IMR-90 (cell line): Measurements from ENCODE around the gene LHX8. TPM values are rescaled to one million over a fixed set of nuclear protein-coding genes. Genes with fewer than 3 reads are reported as not detected.

ENCODE experiments used
- ATAC-seq: fragments of 200-7000 bp; cut with Tn5 transposase; 2 replicates; pipeline ENCODE4 v1.9.1; 2020; ENCODE audit warnings: low read depth, mild to moderate bottlenecking, moderate library complexity
- BruUV-seq: library from RNA; stranded (reverse); fragments of 400-500 nt; replicated peaks from 2 replicates; lab custom pipeline; 2021; lab: Mats Ljungman, UMichigan
- CTCF ChIA-PET: fragments of 300-600 bp; formaldehyde crosslinking; extraction: SDS; loops from one replicate; lab custom pipeline; 2021; ENCODE audit warnings: antibody characterized with exemption; lab: Yijun Ruan, JAX
- POLR2A ChIA-PET: fragments of 300-600 bp; sonication (Branson Sonifier 250); formaldehyde crosslinking; loops from one replicate; lab custom pipeline; 2022; ENCODE audit warnings: antibody characterized with exemption; ENCODE audit not compliant: unreplicated experiment; lab: Charles Lee
- DNase-seq: peaks from one replicate; pipeline ENCODE4 v3.0.0; 2013
- H2AFZ ChIP-seq: replicated peaks from 2 replicates; pipeline ENCODE3; 2013; ENCODE audit warnings: low read length, mild to moderate bottlenecking; ENCODE audit not compliant: poor library complexity
- H2AK5ac ChIP-seq: 2 replicates; pipeline ENCODE4 v1.6.1; 2013; ENCODE audit warnings: low read depth, low read length, inconsistent platforms
- H2AK9ac ChIP-seq: replicated peaks from 2 replicates; pipeline ENCODE3; 2013; ENCODE audit warnings: mild to moderate bottlenecking, low read depth, low read length, moderate library complexity; ENCODE audit not compliant: poor library complexity
- H2BK120ac ChIP-seq: 2 replicates; pipeline ENCODE4 v1.6.1; 2013; ENCODE audit warnings: low read depth, low read length, inconsistent platforms
- H2BK15ac ChIP-seq: 3 replicates; pipeline ENCODE4 v1.6.1; 2013; ENCODE audit warnings: low read depth, low read length, inconsistent platforms
- H2BK20ac ChIP-seq: 2 replicates; pipeline ENCODE4 v1.6.1; 2013; ENCODE audit warnings: low read depth, mild to moderate bottlenecking, inconsistent platforms, low read length, moderate library complexity
- H2BK5ac ChIP-seq: 2 replicates; pipeline ENCODE4 v1.6.1; 2013; ENCODE audit warnings: mild to moderate bottlenecking, low read depth, low read length, inconsistent platforms; ENCODE audit not compliant: poor library complexity, severe bottlenecking
- H3K14ac ChIP-seq: replicated peaks from 2 replicates; pipeline ENCODE4 v1.6.1; 2013; ENCODE audit warnings: low read depth, low read length, inconsistent platforms
- H3K18ac ChIP-seq: 2 replicates; pipeline ENCODE4 v1.6.1; 2013; ENCODE audit warnings: low read depth, low read length, control low read depth
- H3K23ac ChIP-seq: 2 replicates; pipeline ENCODE4 v1.6.1; 2013; ENCODE audit warnings: low read depth, low read length, inconsistent platforms
- H3K27ac ChIP-seq: 2 replicates; pipeline ENCODE4 v1.5.1; 2013; ENCODE audit warnings: mild to moderate bottlenecking, control low read depth, low read length; ENCODE audit not compliant: insufficient read depth
- H3K27me3 ChIP-seq: 2 replicates; pipeline ENCODE4 v1.6.1; 2013; ENCODE audit warnings: low read length; ENCODE audit not compliant: control insufficient read depth, insufficient read depth
- H3K36me3 ChIP-seq: 2 replicates; pipeline ENCODE4 v1.6.1; 2013; ENCODE audit warnings: low read length, mixed read lengths; ENCODE audit not compliant: control insufficient read depth, insufficient read depth
- H3K4ac ChIP-seq: 2 replicates; pipeline ENCODE4 v1.6.1; 2013; ENCODE audit warnings: low read depth, low read length, inconsistent platforms
- H3K4me1 ChIP-seq: 2 replicates; pipeline ENCODE4 v1.6.1; 2013; ENCODE audit warnings: low read length, mixed read lengths; ENCODE audit not compliant: control insufficient read depth, insufficient read depth
- H3K4me2 ChIP-seq: 2 replicates; pipeline ENCODE4 v1.6.1; 2013; ENCODE audit warnings: low read depth, mild to moderate bottlenecking, control low read depth, low read length, moderate library complexity
- H3K4me3 ChIP-seq: 2 replicates; pipeline ENCODE4 v1.5.1; 2013; ENCODE audit warnings: low read depth, mild to moderate bottlenecking, control low read depth, low read length, moderate library complexity; ENCODE audit not compliant: insufficient read depth
- H3K56ac ChIP-seq: 2 replicates; pipeline ENCODE4 v1.6.1; 2013; ENCODE audit warnings: low read length, inconsistent platforms; ENCODE audit not compliant: insufficient read depth; ENCODE audit errors: extremely low read depth
- H3K79me1 ChIP-seq, 2 experiments: 2 replicates each; pipeline ENCODE4 v1.6.1; 2013; ENCODE audit warnings: low read length in 2 of 2, inconsistent platforms in 1 of 2, low read depth in 1 of 2
- H3K9ac ChIP-seq: 2 replicates; pipeline ENCODE4 v1.6.1; 2013; ENCODE audit warnings: low read depth, low read length, control low read depth
- H3K9me1 ChIP-seq: 2 replicates; pipeline ENCODE4 v1.6.1; 2013; ENCODE audit warnings: low read length, inconsistent platforms; ENCODE audit not compliant: insufficient read depth
- H3K9me3 ChIP-seq: 2 replicates; pipeline ENCODE4 v1.6.1; 2013; ENCODE audit warnings: low read length; ENCODE audit not compliant: control insufficient read depth, insufficient read depth
- H4K20me1 ChIP-seq: 2 replicates; pipeline ENCODE4 v1.6.1; 2013; ENCODE audit warnings: low read length, inconsistent platforms; ENCODE audit not compliant: insufficient read depth
- H4K5ac ChIP-seq: 2 replicates; pipeline ENCODE4 v1.6.1; 2013; ENCODE audit warnings: mild to moderate bottlenecking, low read depth, low read length, control low read depth
- H4K8ac ChIP-seq, 2 experiments: 2 replicates each; pipeline ENCODE4 v1.6.1; 2013; ENCODE audit warnings: low read depth in 2 of 2, low read length in 2 of 2, control low read depth in 1 of 2, inconsistent platforms in 1 of 2
- H4K91ac ChIP-seq: 2 replicates; pipeline ENCODE4 v1.6.1; 2013; ENCODE audit warnings: low read depth, low read length, inconsistent platforms; ENCODE audit not compliant: insufficient read depth
- BHLHE40 ChIP-seq: fragments of 150-350 bp; IDR thresholded peaks from 2 replicates; pipeline ENCODE4 v1.6.1; 2016; ENCODE audit warnings: mild to moderate bottlenecking, low read depth, low read length
- CEBPB ChIP-seq: IDR thresholded peaks from 2 replicates; pipeline ENCODE4 v1.6.1; 2012; ENCODE audit warnings: low read depth, low read length, improper control_type of control experiment
- CHD1 ChIP-seq: IDR thresholded peaks from 2 replicates; pipeline ENCODE4 v1.6.1; 2012; ENCODE audit warnings: low read depth, low read length, improper control_type of control experiment
- FOS ChIP-seq: fragments of 150-350 bp; IDR thresholded peaks from 2 replicates; pipeline ENCODE4 v1.6.1; 2016; ENCODE audit warnings: low read depth, low read length
- MAFK ChIP-seq: IDR thresholded peaks from 2 replicates; pipeline ENCODE4 v1.6.1; 2012; ENCODE audit warnings: low read depth, low read length, improper control_type of control experiment
- MAZ ChIP-seq: IDR thresholded peaks from 2 replicates; pipeline ENCODE4 v1.6.1; 2012; ENCODE audit warnings: low read depth, mild to moderate bottlenecking, low read length, improper control_type of control experiment, moderate library complexity, borderline replicate concordance
- MXI1 ChIP-seq: IDR thresholded peaks from 2 replicates; pipeline ENCODE4 v1.6.1; 2012; ENCODE audit warnings: low read depth, mild to moderate bottlenecking, low read length, moderate library complexity, borderline replicate concordance
- NFE2L2 ChIP-seq: fragments of 150-350 bp; IDR thresholded peaks from 2 replicates; pipeline ENCODE4 v1.6.1; 2016; ENCODE audit warnings: low read depth, mild to moderate bottlenecking, low read length
- POLR2A ChIP-seq: IDR thresholded peaks from 2 replicates; pipeline ENCODE4 v1.6.1; 2012; ENCODE audit warnings: mild to moderate bottlenecking, low read depth, low read length
- RAD21 ChIP-seq: IDR thresholded peaks from 2 replicates; pipeline ENCODE4 v1.6.1; 2012; ENCODE audit warnings: low read length, improper control_type of control experiment
- RCOR1 ChIP-seq: IDR thresholded peaks from 2 replicates; pipeline ENCODE4 v1.6.1; 2012; ENCODE audit warnings: mild to moderate bottlenecking, low read length, improper control_type of control experiment; ENCODE audit not compliant: insufficient replicate concordance
- RFX5 ChIP-seq: IDR thresholded peaks from 2 replicates; pipeline ENCODE4 v1.8.0; 2012; ENCODE audit warnings: low read depth, mild to moderate bottlenecking, low read length, moderate library complexity
- SMC3 ChIP-seq: fragments of 150-350 bp; IDR thresholded peaks from 2 replicates; pipeline ENCODE4 v1.6.1; 2016; ENCODE audit warnings: low read depth, mild to moderate bottlenecking, antibody characterized with exemption, low read length, moderate library complexity
- WGBS, 2 experiments: methylation state at CpG; one replicate each; pipeline versions ENCODE4 v1.1.5 to v1.1.7; 2013; ENCODE audit warnings: missing lambda C conversion rate in 2 of 2; ENCODE audit not compliant: insufficient read length in 1 of 2; ENCODE audit errors: extremely low coverage in 2 of 2; 5-methylcytosine and 5-hydroxymethylcytosine counted together
- dilution Hi-C: fragments of 300-500 bp; cut with HindIII; formaldehyde crosslinking; loops from one replicate; pipeline ENCODE4 v1.14.3; 2018; ENCODE audit warnings: low sequenced_read_pairs; ENCODE audit not compliant: unreplicated experiment
- in situ Hi-C: fragments of 300-500 bp; cut with MboI; formaldehyde crosslinking; loops from 3 replicates; pipeline ENCODE4 v1.14.3; 2019; ENCODE audit warnings: low sequenced_read_pairs, inconsistent platforms, mixed read lengths
- intact Hi-C: fragments of 100-400 bp; cut with micrococcal nuclease; formaldehyde crosslinking; loops from 2 replicates; pipeline ENCODE4 v1.10.0; 2022
- polyA plus RNA-seq, 3 experiments: library from polyadenylated mRNA; depleted of rRNA; stranded (reverse); fragments of >200 nt; gene quantifications; 2 replicates each; pipeline ENCODE4 v1.2.3, GENCODE V29; 2012; ENCODE audit warnings: low replicate concordance in 1 of 3
- total RNA-seq: library from RNA; depleted of rRNA; stranded (reverse); fragments of >200 nt; gene quantifications from 2 replicates; pipeline ENCODE4 v1.2.3, GENCODE V29; 2012
- TF ChIP-seq, protein P1 (sequence below): conservative IDR thresholded peaks from 2 replicates; pipeline ENCODE4 v1.5.1; 2012; ENCODE audit warnings: mild to moderate bottlenecking, low read depth, low read length, improper control_type of control experiment
- TF ChIP-seq, protein P2 (sequence below): fragments of 150-350 bp; IDR thresholded peaks from 2 replicates; pipeline ENCODE4 v1.6.1; 2016; ENCODE audit warnings: low read depth, mild to moderate bottlenecking, low read length, moderate library complexity, borderline replicate concordance
- TF ChIP-seq, protein P3 (sequence below): fragments of 150-350 bp; IDR thresholded peaks from 2 replicates; pipeline ENCODE4 v1.6.1; 2017; ENCODE audit warnings: mild to moderate bottlenecking, antibody characterized with exemption, low read length, low read depth

The LHX8 gene
- total and polyA plus RNA-seq, 2 of the 4 experiments (the other 2 are of a cell fraction), result not detected

DNA sequence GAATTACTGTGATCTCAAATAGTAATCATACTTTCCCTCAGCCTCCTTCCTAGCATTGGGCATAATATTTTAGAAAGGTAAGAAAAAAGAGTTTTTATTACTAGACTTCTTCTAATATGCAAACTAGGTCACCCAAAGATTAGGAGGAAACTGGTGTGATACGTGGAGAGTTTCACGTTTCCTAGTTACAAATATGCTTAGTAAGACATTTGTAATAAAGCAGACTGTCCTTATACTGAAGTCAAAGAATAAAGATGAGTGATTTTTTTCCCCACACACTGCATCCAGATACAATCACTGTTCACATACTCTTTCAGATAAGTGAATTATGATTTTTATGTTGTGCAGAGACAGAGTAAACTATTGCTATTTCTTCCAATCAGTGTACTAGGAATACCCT, 17.9 kb downstream of the LHX8 start:
- dilution Hi-C loops, result no loop called here

More for the DNA sequence above, 17.9 kb downstream of the LHX8 start:
- CTCF ChIA-PET, result no interaction called here
- Histone ChIP-seq H2BK5ac (no peak overlapping the region), H3K9me1 (no peaks in the 10 kb centered on the region), H3K14ac (no peak overlapping the region), H4K91ac (no peak overlapping the region), H2AK9ac (no peak overlapping the region), H4K8ac (no peak overlapping the region), H3K27ac (no peak overlapping the region), H3K9ac (no peak overlapping the region), H3K27me3 (no peaks in the 10 kb centered on the region), H2AFZ (no peak overlapping the region), H3K4me1 (no peaks in the 10 kb centered on the region), H4K5ac (no peak overlapping the region), H3K79me1 (no peaks in the 10 kb centered on the region), H4K20me1 (no peaks in the 10 kb centered on the region), H2BK120ac (no peak overlapping the region), H3K36me3 (no peaks in the 10 kb centered on the region), H2BK20ac (no peak overlapping the region), H3K18ac (no peak overlapping the region), H3K4ac (no peak overlapping the region), H3K4me2 (no peak overlapping the region), H2BK15ac (no peak overlapping the region), H2AK5ac (no peak overlapping the region), H3K56ac (no peak overlapping the region), H3K4me3 (no peak overlapping the region), H3K23ac (no peak overlapping the region), H3K9me3 (no peaks in the 10 kb centered on the region)
- intact Hi-C loops, result no loop called here
- DNase-seq (no peak), ATAC-seq (no peak)
- no TSS peak for BruUV-seq
- POLR2A ChIA-PET, result no interaction called here
- WGBS, 2 experiments, result no CpG with 5 or more reads among the region's 2 CpGs
- TF ChIP-seq NFE2L2, result no peak
- no peak for TF ChIP-seq BHLHE40
- TF ChIP-seq MAZ, result no peak
- TF ChIP-seq, protein P1, sequence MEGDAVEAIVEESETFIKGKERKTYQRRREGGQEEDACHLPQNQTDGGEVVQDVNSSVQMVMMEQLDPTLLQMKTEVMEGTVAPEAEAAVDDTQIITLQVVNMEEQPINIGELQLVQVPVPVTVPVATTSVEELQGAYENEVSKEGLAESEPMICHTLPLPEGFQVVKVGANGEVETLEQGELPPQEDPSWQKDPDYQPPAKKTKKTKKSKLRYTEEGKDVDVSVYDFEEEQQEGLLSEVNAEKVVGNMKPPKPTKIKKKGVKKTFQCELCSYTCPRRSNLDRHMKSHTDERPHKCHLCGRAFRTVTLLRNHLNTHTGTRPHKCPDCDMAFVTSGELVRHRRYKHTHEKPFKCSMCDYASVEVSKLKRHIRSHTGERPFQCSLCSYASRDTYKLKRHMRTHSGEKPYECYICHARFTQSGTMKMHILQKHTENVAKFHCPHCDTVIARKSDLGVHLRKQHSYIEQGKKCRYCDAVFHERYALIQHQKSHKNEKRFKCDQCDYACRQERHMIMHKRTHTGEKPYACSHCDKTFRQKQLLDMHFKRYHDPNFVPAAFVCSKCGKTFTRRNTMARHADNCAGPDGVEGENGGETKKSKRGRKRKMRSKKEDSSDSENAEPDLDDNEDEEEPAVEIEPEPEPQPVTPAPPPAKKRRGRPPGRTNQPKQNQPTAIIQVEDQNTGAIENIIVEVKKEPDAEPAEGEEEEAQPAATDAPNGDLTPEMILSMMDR, result no peak
- no peak for TF ChIP-seq RFX5
- TF ChIP-seq CEBPB, result no peak
- TF ChIP-seq, protein P2, sequence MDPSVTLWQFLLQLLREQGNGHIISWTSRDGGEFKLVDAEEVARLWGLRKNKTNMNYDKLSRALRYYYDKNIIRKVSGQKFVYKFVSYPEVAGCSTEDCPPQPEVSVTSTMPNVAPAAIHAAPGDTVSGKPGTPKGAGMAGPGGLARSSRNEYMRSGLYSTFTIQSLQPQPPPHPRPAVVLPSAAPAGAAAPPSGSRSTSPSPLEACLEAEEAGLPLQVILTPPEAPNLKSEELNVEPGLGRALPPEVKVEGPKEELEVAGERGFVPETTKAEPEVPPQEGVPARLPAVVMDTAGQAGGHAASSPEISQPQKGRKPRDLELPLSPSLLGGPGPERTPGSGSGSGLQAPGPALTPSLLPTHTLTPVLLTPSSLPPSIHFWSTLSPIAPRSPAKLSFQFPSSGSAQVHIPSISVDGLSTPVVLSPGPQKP, result no peak
- no peak for TF ChIP-seq MAFK
- no peak for TF ChIP-seq CHD1
- TF ChIP-seq, protein P3, sequence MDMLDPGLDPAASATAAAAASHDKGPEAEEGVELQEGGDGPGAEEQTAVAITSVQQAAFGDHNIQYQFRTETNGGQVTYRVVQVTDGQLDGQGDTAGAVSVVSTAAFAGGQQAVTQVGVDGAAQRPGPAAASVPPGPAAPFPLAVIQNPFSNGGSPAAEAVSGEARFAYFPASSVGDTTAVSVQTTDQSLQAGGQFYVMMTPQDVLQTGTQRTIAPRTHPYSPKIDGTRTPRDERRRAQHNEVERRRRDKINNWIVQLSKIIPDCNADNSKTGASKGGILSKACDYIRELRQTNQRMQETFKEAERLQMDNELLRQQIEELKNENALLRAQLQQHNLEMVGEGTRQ, result no peak
- TF ChIP-seq MXI1, result no peak
- TF ChIP-seq FOS, result no peak
- no peak for TF ChIP-seq RCOR1
- no peak for TF ChIP-seq SMC3
- no peak for TF ChIP-seq RAD21
- no peak for TF ChIP-seq POLR2A
- in situ Hi-C loops, result no loop called here
